WTC11 (cell line): Measurements from ENCODE around the gene CDKL5. TPM values are rescaled to one million over a fixed set of nuclear protein-coding genes. Genes with fewer than 3 reads are reported as not detected.

ENCODE experiments used
- ATAC-seq: fragments of 200-7000 bp; cut with Tn5 transposase; 2 replicates; pipeline ENCODE4 v1.10.0; 2021; ENCODE audit warnings: mild to moderate bottlenecking, moderate library complexity
- CTCF ChIA-PET: fragments of 300-600 bp; sonication (Branson Sonifier 250); formaldehyde crosslinking; loops from one replicate; lab custom pipeline; 2021; ENCODE audit warnings: antibody characterized with exemption; lab: Charles Lee
- POLR2A ChIA-PET: fragments of 350-600 bp; sonication (Branson Sonifier 250); formaldehyde crosslinking; loops from one replicate; lab custom pipeline; 2021; ENCODE audit warnings: antibody characterized with exemption; lab: Charles Lee
- DNase-seq: peaks from one replicate; pipeline ENCODE4 v3.0.0; 2021; ENCODE audit warnings: low spot score
- H3K27ac Mint-ChIP-seq: 2 replicates; pipeline ENCODE4 v1.8.0; 2021; ENCODE audit warnings: mixed read lengths
- H3K27me3 Mint-ChIP-seq: 2 replicates; pipeline ENCODE4 v1.8.0; 2021; ENCODE audit warnings: low read depth, mild to moderate bottlenecking, moderate library complexity, mixed read lengths
- H3K36me3 Mint-ChIP-seq: 2 replicates; pipeline ENCODE4 v1.8.0; 2021; ENCODE audit warnings: mixed read lengths
- H3K4me1 Mint-ChIP-seq: 2 replicates; pipeline ENCODE4 v1.8.0; 2022; ENCODE audit warnings: mixed read lengths
- H3K4me3 Mint-ChIP-seq: 2 replicates; pipeline ENCODE4 v1.8.0; 2021; ENCODE audit warnings: mild to moderate bottlenecking, moderate library complexity, mixed read lengths
- H3K9me3 Mint-ChIP-seq: 2 replicates; pipeline ENCODE4 v1.8.0; 2021; ENCODE audit warnings: mixed read lengths
- ARID4B ChIP-seq: sonication (generic); formaldehyde crosslinking; IDR thresholded peaks from 2 replicates; pipeline ENCODE4 v1.8.0; 2023; ENCODE audit warnings: missing genetic modification reagents, mild to moderate bottlenecking, borderline replicate concordance
- ATF1 ChIP-seq: sonication (generic); formaldehyde crosslinking; IDR thresholded peaks from 2 replicates; pipeline ENCODE4 v1.8.1; 2023; ENCODE audit warnings: mild to moderate bottlenecking, moderate library complexity, missing genetic modification reagents
- CDX4 ChIP-seq: fragments of 250-450 bp; sonication (Bioruptor Pico); IDR thresholded peaks from 2 replicates; pipeline ENCODE4 v1.9.0; 2021; ENCODE audit warnings: moderate library complexity, mild to moderate bottlenecking, inconsistent platforms, borderline replicate concordance
- ETV6 ChIP-seq: sonication (generic); formaldehyde crosslinking; IDR thresholded peaks from 2 replicates; pipeline ENCODE4 v1.8.1; 2022; ENCODE audit warnings: mild to moderate bottlenecking, missing genetic modification reagents
- GABPB1 ChIP-seq: sonication (generic); formaldehyde crosslinking; IDR thresholded peaks from 2 replicates; pipeline ENCODE4 v1.8.1; 2023; ENCODE audit warnings: mild to moderate bottlenecking, missing genetic modification reagents
- IRF2 ChIP-seq: sonication (generic); formaldehyde crosslinking; IDR thresholded peaks from 2 replicates; pipeline ENCODE4 v1.8.0; 2022; ENCODE audit warnings: low read depth, missing genetic modification reagents, borderline replicate concordance
- JUN ChIP-seq: sonication (generic); formaldehyde crosslinking; IDR thresholded peaks from 2 replicates; pipeline ENCODE4 v1.8.0; 2023; ENCODE audit warnings: mild to moderate bottlenecking, missing genetic modification reagents
- MXD4 ChIP-seq: fragments of 250-450 bp; sonication (Bioruptor Pico); IDR thresholded peaks from 2 replicates; pipeline ENCODE4 v1.8.0; 2021; ENCODE audit warnings: mild to moderate bottlenecking, moderate library complexity, borderline replicate concordance
- MYBL2 ChIP-seq: sonication (generic); formaldehyde crosslinking; IDR thresholded peaks from 2 replicates; pipeline ENCODE4 v1.8.1; 2023; ENCODE audit warnings: mild to moderate bottlenecking, moderate library complexity, missing genetic modification reagents
- NFATC4 ChIP-seq: fragments of 250-450 bp; sonication (Bioruptor Pico); IDR thresholded peaks from 2 replicates; pipeline ENCODE4 v1.9.0; 2021; ENCODE audit warnings: mild to moderate bottlenecking
- PREB ChIP-seq: sonication (generic); formaldehyde crosslinking; IDR thresholded peaks from 2 replicates; pipeline ENCODE4 v1.8.1; 2022; ENCODE audit warnings: mild to moderate bottlenecking, missing genetic modification reagents, moderate library complexity, borderline replicate concordance
- PRRX2 ChIP-seq: fragments of 250-450 bp; sonication (Bioruptor Pico); IDR thresholded peaks from 2 replicates; pipeline ENCODE4 v1.8.0; 2021; ENCODE audit warnings: mild to moderate bottlenecking
- SOX15 ChIP-seq: fragments of 250-450 bp; sonication (Bioruptor Pico); IDR thresholded peaks from 2 replicates; pipeline ENCODE4 v1.9.0; 2021; ENCODE audit warnings: mild to moderate bottlenecking
- TEAD1 ChIP-seq: sonication (generic); formaldehyde crosslinking; IDR thresholded peaks from 2 replicates; pipeline ENCODE4 v1.8.0; 2022; ENCODE audit warnings: mild to moderate bottlenecking, missing genetic modification reagents
- ZNF281 ChIP-seq: sonication (generic); formaldehyde crosslinking; IDR thresholded peaks from 2 replicates; pipeline ENCODE4 v1.8.0; 2023; ENCODE audit warnings: mild to moderate bottlenecking, missing genetic modification reagents
- ZNF317 ChIP-seq: sonication (generic); formaldehyde crosslinking; IDR thresholded peaks from 2 replicates; pipeline ENCODE4 v1.8.1; 2023; ENCODE audit warnings: low read depth, mild to moderate bottlenecking, moderate library complexity, missing genetic modification reagents, borderline replicate concordance
- ZNF416 ChIP-seq: fragments of 250-450 bp; sonication (Bioruptor Pico); IDR thresholded peaks from 2 replicates; pipeline ENCODE4 v1.9.0; 2021; ENCODE audit warnings: mild to moderate bottlenecking, inconsistent platforms
- ZNF423 ChIP-seq: fragments of 250-450 bp; sonication (Bioruptor Pico); IDR thresholded peaks from 2 replicates; pipeline ENCODE4 v2.1.2; 2022; ENCODE audit warnings: mild to moderate bottlenecking, moderate library complexity
- total RNA-seq: library from RNA; stranded (reverse); gene quantifications from 3 replicates; pipeline ENCODE4 v1.2.3, GENCODE V29; 2021
- TF ChIP-seq, protein P1 (sequence below): sonication (generic); formaldehyde crosslinking; IDR thresholded peaks from 2 replicates; pipeline ENCODE4 v1.8.1; 2022; ENCODE audit warnings: mild to moderate bottlenecking, moderate library complexity, missing genetic modification reagents
- TF ChIP-seq, protein P2 (sequence below): sonication (generic); formaldehyde crosslinking; IDR thresholded peaks from 2 replicates; pipeline ENCODE4 v1.8.1; 2022; ENCODE audit warnings: low read depth, missing genetic modification reagents, borderline replicate concordance
- TF ChIP-seq, protein P3 (sequence below): fragments of 250-450 bp; sonication (Bioruptor Pico); IDR thresholded peaks from 2 replicates; pipeline ENCODE4 v1.8.0; 2021; ENCODE audit warnings: mild to moderate bottlenecking

CDKL5 gene
- total RNA-seq, 1 experiment from 2014 or later = 13.6 TPM

GRCh38 chrX:18465051-18465450, 39.6 kb downstream of the CDKL5 start:
- Mint-ChIP-seq H3K27ac (no peak overlapping the region), H3K36me3 (no peaks in the 10 kb centered on the region), H3K4me1 (peaks cover 32% of the 10 kb centered on the region), H3K27me3 (no peaks in the 10 kb centered on the region), H3K4me3 (no peak overlapping the region), H3K9me3 (no peaks in the 10 kb centered on the region)
- ATAC-seq (no peak), DNase-seq (no peak)
- ChIA-PET POLR2A (no interaction called here), CTCF (no interaction called here)
- TF ChIP-seq ZNF317 (no peak), ATF1 (CRISPR knock-in tag) (no peak), PRRX2 (CRISPR knock-in tag) (no peak), ETV6 (no peak), PREB (CRISPR knock-in tag) (no peak), ZNF281 (CRISPR knock-in tag) (no peak), JUN (CRISPR knock-in tag) (no peak), TEAD1 (CRISPR knock-in tag) (no peak), SOX15 (CRISPR knock-in tag) (no peak), ZNF416 (CRISPR knock-in tag) (no peak), MXD4 (CRISPR knock-in tag) (no peak), GABPB1 (CRISPR knock-in tag) (no peak), IRF2 (CRISPR knock-in tag) (no peak), CDX4 (CRISPR knock-in tag) (no peak), ZNF423 (CRISPR knock-in tag) (no peak), ARID4B (CRISPR knock-in tag) (no peak), MYBL2 (no peak), NFATC4 (CRISPR knock-in tag) (no peak)

DNA sequence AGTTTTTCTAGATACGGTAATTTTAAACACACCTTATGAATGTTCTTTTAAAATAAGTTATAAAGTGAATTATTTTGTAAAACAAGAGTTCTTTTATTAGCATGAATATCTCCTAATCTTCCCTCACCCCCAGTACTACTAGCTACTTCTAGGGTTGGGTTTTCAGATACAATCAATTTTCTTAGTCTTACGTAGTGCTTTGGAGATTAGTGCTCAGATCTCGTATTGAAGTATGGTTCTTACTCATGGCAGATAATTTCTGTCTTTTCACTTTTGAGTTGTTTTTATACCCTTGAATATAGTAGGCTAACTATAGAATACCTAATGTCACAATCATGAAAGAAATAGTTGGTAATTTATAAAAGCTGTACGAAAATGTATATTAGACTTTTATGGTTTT, 43.2 kb downstream of the CDKL5 start:
- DNase-seq (no peak), ATAC-seq (no peak)
- no peak overlapping the region for H3K4me3 Mint-ChIP-seq
- H3K27me3 Mint-ChIP-seq = no peaks in the 10 kb centered on the region
- no peak overlapping the region for H3K27ac Mint-ChIP-seq
- CTCF ChIA-PET = no interaction called here
- H3K36me3 Mint-ChIP-seq = no peaks in the 10 kb centered on the region
- POLR2A ChIA-PET = no interaction called here
- peaks cover 12% of the 10 kb centered on the region for H3K4me1 Mint-ChIP-seq
- H3K9me3 Mint-ChIP-seq = no peaks in the 10 kb centered on the region
- TF ChIP-seq CDX4 (CRISPR knock-in tag) = no peak
- TF ChIP-seq, protein P1, sequence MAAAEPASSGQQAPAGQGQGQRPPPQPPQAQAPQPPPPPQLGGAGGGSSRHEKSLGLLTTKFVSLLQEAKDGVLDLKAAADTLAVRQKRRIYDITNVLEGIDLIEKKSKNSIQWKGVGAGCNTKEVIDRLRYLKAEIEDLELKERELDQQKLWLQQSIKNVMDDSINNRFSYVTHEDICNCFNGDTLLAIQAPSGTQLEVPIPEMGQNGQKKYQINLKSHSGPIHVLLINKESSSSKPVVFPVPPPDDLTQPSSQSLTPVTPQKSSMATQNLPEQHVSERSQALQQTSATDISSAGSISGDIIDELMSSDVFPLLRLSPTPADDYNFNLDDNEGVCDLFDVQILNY (CRISPR knock-in tag) = no peak
- no peak for TF ChIP-seq PRRX2 (CRISPR knock-in tag)
- TF ChIP-seq, protein P2, sequence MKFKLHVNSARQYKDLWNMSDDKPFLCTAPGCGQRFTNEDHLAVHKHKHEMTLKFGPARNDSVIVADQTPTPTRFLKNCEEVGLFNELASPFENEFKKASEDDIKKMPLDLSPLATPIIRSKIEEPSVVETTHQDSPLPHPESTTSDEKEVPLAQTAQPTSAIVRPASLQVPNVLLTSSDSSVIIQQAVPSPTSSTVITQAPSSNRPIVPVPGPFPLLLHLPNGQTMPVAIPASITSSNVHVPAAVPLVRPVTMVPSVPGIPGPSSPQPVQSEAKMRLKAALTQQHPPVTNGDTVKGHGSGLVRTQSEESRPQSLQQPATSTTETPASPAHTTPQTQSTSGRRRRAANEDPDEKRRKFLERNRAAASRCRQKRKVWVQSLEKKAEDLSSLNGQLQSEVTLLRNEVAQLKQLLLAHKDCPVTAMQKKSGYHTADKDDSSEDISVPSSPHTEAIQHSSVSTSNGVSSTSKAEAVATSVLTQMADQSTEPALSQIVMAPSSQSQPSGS (CRISPR knock-in tag) = no peak
- TF ChIP-seq, protein P3, sequence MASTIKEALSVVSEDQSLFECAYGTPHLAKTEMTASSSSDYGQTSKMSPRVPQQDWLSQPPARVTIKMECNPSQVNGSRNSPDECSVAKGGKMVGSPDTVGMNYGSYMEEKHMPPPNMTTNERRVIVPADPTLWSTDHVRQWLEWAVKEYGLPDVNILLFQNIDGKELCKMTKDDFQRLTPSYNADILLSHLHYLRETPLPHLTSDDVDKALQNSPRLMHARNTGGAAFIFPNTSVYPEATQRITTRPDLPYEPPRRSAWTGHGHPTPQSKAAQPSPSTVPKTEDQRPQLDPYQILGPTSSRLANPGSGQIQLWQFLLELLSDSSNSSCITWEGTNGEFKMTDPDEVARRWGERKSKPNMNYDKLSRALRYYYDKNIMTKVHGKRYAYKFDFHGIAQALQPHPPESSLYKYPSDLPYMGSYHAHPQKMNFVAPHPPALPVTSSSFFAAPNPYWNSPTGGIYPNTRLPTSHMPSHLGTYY (CRISPR knock-in tag) = no peak
